ENCODE data around the gene TUBGCP3.
A peak's percentile ranks its signal among the peaks of the same experiment; 100 is the strongest.

The TUBGCP3 gene

DNA sequence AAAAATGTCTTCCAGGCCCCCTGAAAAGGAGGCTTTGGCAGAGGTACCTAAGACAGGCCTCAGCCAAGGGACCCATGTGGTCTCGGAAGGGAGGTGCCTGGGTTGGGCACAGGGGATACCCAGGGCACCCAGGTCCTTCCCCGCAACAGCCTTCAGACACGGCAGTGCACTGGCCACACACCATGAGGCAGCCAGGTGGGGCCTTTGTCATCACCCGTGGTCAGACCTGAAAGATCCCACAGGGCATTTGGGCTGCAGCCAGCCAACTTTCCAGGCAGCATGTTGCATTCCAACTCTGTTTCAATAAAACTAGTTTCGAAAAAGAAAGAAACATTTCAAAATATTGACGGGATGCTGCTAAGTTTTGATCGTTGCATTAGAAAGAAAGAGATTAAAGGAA is 4.7 kb upstream of the TUBGCP3 start:
- no peak overlapping the region for H3K9ac ChIP-seq (ENCODE audit: insufficient read length, low read depth)
- H3K4me3 ChIP-seq (ENCODE audit: insufficient read length, low read depth): no peak overlapping the region
- H3K27me3 ChIP-seq (ENCODE audit: insufficient read depth, insufficient read length): no peaks in the 10 kb centered on the region
- no peaks in the 10 kb centered on the region for H3K36me3 ChIP-seq (ENCODE audit: insufficient read depth, insufficient read length, low read length)
- H3K4me1 ChIP-seq (ENCODE audit: insufficient read depth, insufficient read length): no peaks in the 10 kb centered on the region
- 0 out of 2 replicates have a peak, but pooled peaks cover 6% of the 10 kb centered on the region for H3K9me3 ChIP-seq (ENCODE audit: insufficient read depth, low read length)
- DNase-seq (ENCODE audit: low read depth, low spot score): no peak
- TF ChIP-seq YY1 (IDR thresholded peaks at IDR 0.05; ENCODE audit: insufficient read depth, insufficient read length) (no peak), SUZ12 (IDR thresholded peaks at IDR 0.05; ENCODE audit: extremely low read depth, insufficient read depth, insufficient read length) (no peak), ZNF274 (IDR thresholded peaks at IDR 0.05; ENCODE audit: low read depth, low read length) (no peak)

DNA sequence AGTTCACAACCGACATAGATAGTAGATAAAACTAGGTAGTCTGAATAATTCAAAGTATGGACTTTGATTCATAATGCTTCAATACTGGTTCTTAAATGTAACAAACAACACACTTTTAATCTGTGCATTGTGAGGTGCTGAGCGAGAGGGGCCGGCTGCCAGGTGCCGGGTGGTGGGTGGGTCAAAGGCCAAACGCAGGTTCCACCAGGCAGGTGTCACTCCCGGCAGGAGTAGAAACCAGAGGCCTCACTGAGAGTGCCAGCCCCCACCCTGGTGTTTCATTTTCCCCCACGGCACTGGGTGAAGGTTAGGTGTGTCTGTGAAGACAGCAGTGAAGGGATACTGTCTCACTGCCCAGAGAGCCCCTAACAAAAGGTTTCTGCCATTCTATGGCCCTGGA is 4.2 kb upstream of the TUBGCP3 start:
- TF ChIP-seq SUZ12 (IDR thresholded peaks at IDR 0.05; ENCODE audit: extremely low read depth, insufficient read depth, insufficient read length) (no peak), ZNF274 (IDR thresholded peaks at IDR 0.05; ENCODE audit: low read depth, low read length) (no peak), YY1 (IDR thresholded peaks at IDR 0.05; ENCODE audit: insufficient read depth, insufficient read length) (no peak)
- Histone ChIP-seq H3K4me3 (ENCODE audit: insufficient read length, low read depth) (no peak overlapping the region), H3K4me1 (ENCODE audit: insufficient read depth, insufficient read length) (no peaks in the 10 kb centered on the region), H3K9ac (ENCODE audit: insufficient read length, low read depth) (no peak overlapping the region), H3K27me3 (ENCODE audit: insufficient read depth, insufficient read length) (no peaks in the 10 kb centered on the region), H3K36me3 (ENCODE audit: insufficient read depth, insufficient read length, low read length) (no peaks in the 10 kb centered on the region), H3K9me3 (ENCODE audit: insufficient read depth, low read length) (0 out of 2 replicates have a peak, but pooled peaks cover 6% of the 10 kb centered on the region)
- no peak for DNase-seq (ENCODE audit: low read depth, low spot score)

DNA sequence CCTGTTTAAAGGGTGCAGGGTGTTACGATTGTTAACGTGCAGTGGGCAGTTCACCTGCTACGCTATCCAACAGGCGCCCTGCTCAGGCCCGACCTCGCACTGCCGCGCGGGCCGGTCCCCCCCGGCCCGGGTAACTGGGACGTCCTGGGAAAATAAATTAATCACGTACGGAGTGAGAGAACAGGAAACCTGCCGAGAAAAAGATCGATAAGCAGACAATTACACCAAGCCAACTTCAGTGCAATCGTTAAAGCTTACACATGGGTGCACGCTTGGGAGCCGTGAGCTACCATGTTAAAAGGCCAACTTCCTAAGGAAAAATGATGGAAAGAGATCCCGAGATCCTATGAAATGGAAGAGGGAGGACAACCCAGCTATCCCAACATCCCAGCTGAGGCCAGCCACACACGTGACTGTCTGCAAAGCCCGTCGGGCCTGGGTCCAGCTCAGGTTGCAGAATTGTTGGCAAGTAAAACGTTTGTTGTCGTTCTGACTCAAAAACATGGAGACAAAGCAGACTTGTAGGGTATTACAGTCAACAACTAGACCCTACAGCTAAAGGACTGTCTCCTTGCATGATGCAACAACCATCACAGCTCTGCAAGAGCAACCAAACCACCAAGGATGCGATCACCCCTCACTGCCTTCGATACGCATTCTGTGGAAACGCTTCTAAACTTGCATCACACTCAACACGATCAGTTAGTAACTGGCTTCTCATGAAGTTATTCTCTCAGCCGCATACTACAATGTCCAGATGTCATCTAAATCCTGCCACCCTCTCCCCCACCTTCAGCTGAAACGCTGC is 741 bp upstream of the TUBGCP3 start:
- Histone ChIP-seq H3K27me3 (ENCODE audit: insufficient read depth, insufficient read length) (no peaks in the 10 kb centered on the region), H3K4me1 (ENCODE audit: insufficient read depth, insufficient read length) (no peaks in the 10 kb centered on the region), H3K9me3 (ENCODE audit: insufficient read depth, low read length) (0 out of 2 replicates have a peak, but pooled peaks cover 6% of the 10 kb centered on the region), H3K4me3 (ENCODE audit: insufficient read length, low read depth) (peak overlapping the region; percentile 85), H3K36me3 (ENCODE audit: insufficient read depth, insufficient read length, low read length) (peaks cover under 1% of the 10 kb centered on the region), H3K9ac (ENCODE audit: insufficient read length, low read depth) (peak overlapping the region; percentile 94)
- no peak for TF ChIP-seq ZNF274 (IDR thresholded peaks at IDR 0.05; ENCODE audit: low read depth, low read length)
- TF ChIP-seq YY1 (IDR thresholded peaks at IDR 0.05; ENCODE audit: insufficient read depth, insufficient read length): no peak
- no peak for TF ChIP-seq SUZ12 (IDR thresholded peaks at IDR 0.05; ENCODE audit: extremely low read depth, insufficient read depth, insufficient read length)
- no peak for DNase-seq (ENCODE audit: low read depth, low spot score)

DNA sequence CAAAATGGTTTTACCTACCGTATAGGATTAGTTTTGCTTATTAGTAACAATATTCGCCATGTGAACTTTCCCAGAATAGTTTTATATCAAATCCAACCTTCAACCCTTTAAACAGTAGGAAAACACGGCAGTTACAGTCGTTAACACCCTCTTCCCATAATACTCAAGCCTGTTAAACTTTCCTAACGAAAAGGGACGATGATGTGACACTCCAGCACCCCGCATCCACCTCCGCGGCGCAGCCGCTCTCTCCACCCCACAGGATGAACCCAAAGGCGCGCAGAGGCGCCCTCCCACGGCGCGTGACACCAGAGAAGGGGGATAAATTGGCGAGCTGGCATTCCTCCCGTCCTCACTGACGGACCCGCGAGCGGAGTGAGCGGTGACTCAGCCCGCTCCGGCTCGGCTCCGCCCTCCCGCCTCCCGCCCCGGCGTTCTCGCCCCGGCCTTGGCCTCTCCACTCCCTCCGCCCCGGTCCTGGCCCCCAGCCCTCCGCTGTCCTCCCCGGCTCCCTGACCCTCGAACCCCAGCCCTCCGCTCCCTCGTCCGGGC is 665 bp downstream of the TUBGCP3 start:
- Histone ChIP-seq H3K27me3 (ENCODE audit: insufficient read depth, insufficient read length) (no peaks in the 10 kb centered on the region), H3K9ac (ENCODE audit: insufficient read length, low read depth) (peak overlapping the region; percentile 94), H3K36me3 (ENCODE audit: insufficient read depth, insufficient read length, low read length) (peaks cover 8% of the 10 kb centered on the region), H3K9me3 (ENCODE audit: insufficient read depth, low read length) (0 out of 2 replicates have a peak, but pooled peaks cover 6% of the 10 kb centered on the region), H3K4me1 (ENCODE audit: insufficient read depth, insufficient read length) (no peaks in the 10 kb centered on the region), H3K4me3 (ENCODE audit: insufficient read length, low read depth) (peak overlapping the region; percentile 85)
- TF ChIP-seq ZNF274 (IDR thresholded peaks at IDR 0.05; ENCODE audit: low read depth, low read length): no peak
- no peak for TF ChIP-seq YY1 (IDR thresholded peaks at IDR 0.05; ENCODE audit: insufficient read depth, insufficient read length)
- peak; percentile 35 for DNase-seq (ENCODE audit: low read depth, low spot score)

DNA sequence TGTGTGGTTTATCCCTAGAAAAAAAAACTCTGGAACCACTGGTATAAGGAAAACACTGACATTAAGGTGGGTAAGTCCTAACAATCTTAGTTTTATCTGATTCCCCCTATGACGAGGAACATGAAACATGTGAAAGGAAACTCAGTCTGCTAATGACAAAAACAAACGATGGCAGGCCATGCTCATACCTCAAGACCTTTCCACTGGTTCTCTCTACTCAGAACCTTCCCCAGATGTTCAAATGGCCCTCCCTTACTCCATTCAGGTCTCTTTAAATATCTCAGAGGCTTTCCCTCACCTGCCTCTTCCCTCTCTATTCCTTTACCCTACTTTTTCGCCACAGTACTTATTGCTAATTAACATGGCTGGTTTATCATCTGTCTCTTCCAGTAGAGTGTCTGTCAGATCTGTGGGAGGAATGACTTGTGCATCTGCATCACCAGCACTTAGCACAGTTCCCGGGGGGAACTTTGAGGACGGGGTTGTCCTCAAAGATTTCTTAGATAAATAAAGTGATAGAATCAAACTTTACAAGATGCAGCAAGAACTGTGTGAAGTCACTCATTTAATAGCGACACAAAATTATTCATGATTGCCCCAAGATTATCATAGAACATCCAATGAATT is 1.5 kb downstream of the TUBGCP3 start:
- Histone ChIP-seq H3K4me1 (ENCODE audit: insufficient read depth, insufficient read length) (no peaks in the 10 kb centered on the region), H3K4me3 (ENCODE audit: insufficient read length, low read depth) (peak overlapping the region; percentile 85), H3K36me3 (ENCODE audit: insufficient read depth, insufficient read length, low read length) (peaks cover 10% of the 10 kb centered on the region), H3K9ac (ENCODE audit: insufficient read length, low read depth) (no peak overlapping the region), H3K27me3 (ENCODE audit: insufficient read depth, insufficient read length) (no peaks in the 10 kb centered on the region), H3K9me3 (ENCODE audit: insufficient read depth, low read length) (0 out of 2 replicates have a peak, but pooled peaks cover 6% of the 10 kb centered on the region)
- DNase-seq (ENCODE audit: low read depth, low spot score): no peak
- no peak for TF ChIP-seq SUZ12 (IDR thresholded peaks at IDR 0.05; ENCODE audit: extremely low read depth, insufficient read depth, insufficient read length)
- no peak for TF ChIP-seq ZNF274 (IDR thresholded peaks at IDR 0.05; ENCODE audit: low read depth, low read length)
- TF ChIP-seq YY1 (IDR thresholded peaks at IDR 0.05; ENCODE audit: insufficient read depth, insufficient read length): no peak

DNA sequence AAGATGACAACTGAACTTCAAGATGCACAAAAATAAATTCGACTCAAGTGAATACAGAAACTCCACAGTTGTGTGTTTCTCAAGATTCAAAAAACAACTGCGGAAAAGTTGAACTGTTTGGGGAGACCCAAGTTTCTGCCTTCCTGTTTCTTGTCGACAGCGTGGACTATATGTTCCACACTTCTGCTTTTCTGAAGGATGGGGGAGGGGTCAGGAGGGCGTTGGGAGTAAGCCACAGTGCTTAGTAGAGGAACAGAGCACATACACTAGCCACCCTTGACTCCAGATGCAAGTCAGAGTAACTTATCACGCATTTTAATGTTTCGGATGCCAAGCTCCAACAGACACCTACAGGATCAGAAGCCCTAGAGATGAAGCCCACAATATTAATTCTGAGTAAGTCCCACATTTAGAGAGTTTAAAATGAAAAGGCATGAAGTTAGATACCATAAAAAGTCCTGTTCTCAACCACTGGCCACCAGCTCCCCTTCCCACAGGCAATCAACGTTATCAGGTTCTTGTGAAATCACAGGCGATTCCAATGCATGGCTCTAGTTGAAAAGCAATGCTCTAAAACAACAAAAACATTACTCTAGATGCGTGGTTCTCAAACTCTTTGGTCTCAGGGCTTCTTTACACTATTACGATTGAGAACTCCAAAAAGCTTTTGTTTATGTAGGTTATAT is 4.2 kb downstream of the TUBGCP3 start:
- Histone ChIP-seq H3K4me3 (ENCODE audit: insufficient read length, low read depth) (no peak overlapping the region), H3K9me3 (ENCODE audit: insufficient read depth, low read length) (peaks cover 15% of the 10 kb centered on the region), H3K27me3 (ENCODE audit: insufficient read depth, insufficient read length) (no peaks in the 10 kb centered on the region), H3K9ac (ENCODE audit: insufficient read length, low read depth) (no peak overlapping the region), H3K4me1 (ENCODE audit: insufficient read depth, insufficient read length) (no peaks in the 10 kb centered on the region), H3K36me3 (ENCODE audit: insufficient read depth, insufficient read length, low read length) (peaks cover 10% of the 10 kb centered on the region)
- no peak for DNase-seq (ENCODE audit: low read depth, low spot score)
- TF ChIP-seq YY1 (IDR thresholded peaks at IDR 0.05; ENCODE audit: insufficient read depth, insufficient read length) (no peak), SUZ12 (IDR thresholded peaks at IDR 0.05; ENCODE audit: extremely low read depth, insufficient read depth, insufficient read length) (no peak), ZNF274 (IDR thresholded peaks at IDR 0.05; ENCODE audit: low read depth, low read length) (no peak)
